GM12878 (cell line): ENCODE results near the gene ADAMTSL3. TPM values are rescaled to one million over a fixed set of nuclear protein-coding genes. Genes with fewer than 3 reads are reported as not detected.

Source experiments
- ATAC-seq: fragments of 200-7000 bp; cut with Tn5 transposase; 3 replicates; pipeline ENCODE4 v1.9.1; 2020; ENCODE audit warnings: mild to moderate bottlenecking, moderate library complexity
- BruUV-seq: library from RNA; stranded (reverse); fragments of 400-500 nt; replicated peaks from 2 replicates; lab custom pipeline; 2021; lab: Mats Ljungman, UMichigan
- CTCF ChIA-PET: fragments of 300-600 bp; sonication (Branson Sonifier 250); formaldehyde crosslinking; extraction: SDS; loops from one replicate; lab custom pipeline; 2021; ENCODE audit warnings: inconsistent platforms; lab: Yijun Ruan, JAX
- POLR2A ChIA-PET: fragments of 350-600 bp; formaldehyde crosslinking; extraction: SDS; loops from one replicate; lab custom pipeline; 2021; ENCODE audit warnings: inconsistent platforms; lab: Charles Lee
- RAD21 ChIA-PET: fragments of 300-600 bp; sonication (Branson Sonifier 250); formaldehyde crosslinking; loops from one replicate; lab custom pipeline; 2023; ENCODE audit warnings: antibody characterized with exemption; ENCODE audit not compliant: unreplicated experiment; lab: Charles Lee
- SMC1A ChIA-PET: fragments of 300-600 bp; sonication (Branson Sonifier 250); formaldehyde crosslinking; loops from one replicate; lab custom pipeline; 2023; ENCODE audit not compliant: unreplicated experiment, uncharacterized antibody; lab: Charles Lee
- DNase-seq: peaks from one replicate; pipeline ENCODE4 v3.0.0-alpha.2; 2011; ENCODE audit warnings: low read depth, low spot score
- FAIRE-seq: peaks from 3 replicates; lab custom pipeline; 2011; peaks lifted over from hg19 to GRCh38; lab: Jason Lieb, UNC
- H2AFZ ChIP-seq: 2 replicates; pipeline ENCODE4 v1.6.0; 2011; ENCODE audit warnings: low read depth, low read length, control low read depth; ENCODE audit not compliant: control insufficient read depth
- H3K27ac ChIP-seq: 2 replicates; pipeline ENCODE4 v1.5.1; 2011; ENCODE audit warnings: control low read depth; ENCODE audit not compliant: control insufficient read depth, insufficient read depth
- H3K27me3 ChIP-seq, 2 experiments: replicated peaks in 1 of 2; 2 replicates each; pipeline versions ENCODE4 v1.6.0 to v1.6.1; 2011; ENCODE audit warnings: low read length in 1 of 2; ENCODE audit not compliant: control insufficient read depth in 2 of 2, insufficient read depth in 2 of 2
- H3K36me3 ChIP-seq, 2 experiments: 2 replicates each; pipeline ENCODE4 v1.5.1; 2011; ENCODE audit warnings: low read length in 1 of 2; ENCODE audit not compliant: control insufficient read depth in 2 of 2, insufficient read depth in 2 of 2
- H3K4me1 ChIP-seq: 2 replicates; pipeline ENCODE4 v1.6.1; 2011; ENCODE audit warnings: mild to moderate bottlenecking, low read length, moderate library complexity, mixed read lengths; ENCODE audit not compliant: control insufficient read depth, insufficient read depth
- H3K4me2 ChIP-seq: 2 replicates; pipeline ENCODE4 v1.6.0; 2011; ENCODE audit warnings: control low read depth; ENCODE audit not compliant: control insufficient read depth, insufficient read depth
- H3K4me3 ChIP-seq: fragments of 200-600 bp; sonication (generic); 2 replicates; pipeline ENCODE4 v1.5.1; 2016
- H3K79me2 ChIP-seq: 2 replicates; pipeline ENCODE4 v1.6.0; 2011; ENCODE audit warnings: low read length; ENCODE audit not compliant: control insufficient read depth, insufficient read depth
- H3K9ac ChIP-seq: 2 replicates; pipeline ENCODE4 v1.8.0; 2011; ENCODE audit warnings: low read length, control low read depth, mixed read lengths; ENCODE audit not compliant: control insufficient read depth, insufficient read depth
- H3K9me3 ChIP-seq: replicated peaks from 3 replicates; pipeline ENCODE4 v1.5.1; 2011; ENCODE audit warnings: mild to moderate bottlenecking, low read length; ENCODE audit not compliant: control insufficient read depth, insufficient read depth
- H4K20me1 ChIP-seq: 2 replicates; pipeline ENCODE4 v1.6.0; 2011; ENCODE audit not compliant: control insufficient read depth, insufficient read depth
- CBFB ChIP-seq: IDR thresholded peaks from 2 replicates; pipeline ENCODE4 v1.6.1; 2016; ENCODE audit warnings: antibody characterized with exemption, low read depth
- ETV6 ChIP-seq, 2 experiments: fragments of 450-650 bp in 1 of 2; IDR thresholded peaks in 1 of 2; conservative IDR thresholded peaks in 1 of 2; 2 replicates each; pipeline ENCODE4 v1.6.1; 2014; ENCODE audit warnings: antibody characterized with exemption in 1 of 2, borderline replicate concordance in 1 of 2, low read depth in 1 of 2, mild to moderate bottlenecking in 1 of 2, moderate library complexity in 1 of 2
- HDGF ChIP-seq: fragments of 450-650 bp; IDR thresholded peaks from 2 replicates; pipeline ENCODE4 v1.6.1; 2016; ENCODE audit warnings: antibody characterized with exemption
- RAD51 ChIP-seq: fragments of 450-650 bp; IDR thresholded peaks from 2 replicates; pipeline ENCODE4 v1.6.1; 2016; ENCODE audit warnings: moderate library complexity, mild to moderate bottlenecking, inconsistent platforms
- RELA ChIP-seq: fragments of 450-650 bp; IDR thresholded peaks from 2 replicates; pipeline ENCODE4 v1.8.0; 2014; ENCODE audit warnings: borderline replicate concordance; ENCODE audit not compliant: partially characterized antibody
- SIX5 ChIP-seq: IDR thresholded peaks from 2 replicates; pipeline ENCODE4 v1.6.1; 2011; ENCODE audit warnings: mild to moderate bottlenecking, low read depth, low read length, moderate library complexity; ENCODE audit not compliant: severe bottlenecking
- TARDBP ChIP-seq: IDR thresholded peaks from 2 replicates; pipeline ENCODE4 v1.6.1; 2016; ENCODE audit warnings: borderline replicate concordance
- TCF3 ChIP-seq: IDR thresholded peaks from 2 replicates; pipeline ENCODE4 v1.6.1; 2012; ENCODE audit warnings: low read depth, mild to moderate bottlenecking, low read length, borderline replicate concordance; ENCODE audit not compliant: insufficient read depth
- TCF7 ChIP-seq: IDR thresholded peaks from 2 replicates; pipeline ENCODE4 v1.6.1; 2014; ENCODE audit warnings: antibody characterized with exemption, borderline replicate concordance
- WGBS: methylation state at CpG from one replicate; pipeline ENCODE4 v1.1.6; 2016; ENCODE audit warnings: low lambda C conversion rate; ENCODE audit not compliant: insufficient replicate concordance, insufficient coverage; ENCODE audit errors: missing lambda C conversion rate; 5-methylcytosine and 5-hydroxymethylcytosine counted together
- in situ Hi-C: fragments of 300-500 bp; cut with MboI; formaldehyde crosslinking; loops from 9 replicates; pipeline ENCODE4 v1.14.3; 2018; ENCODE audit warnings: mixed read lengths
- intact Hi-C: fragments of 100-400 bp; cut with micrococcal nuclease; formaldehyde crosslinking; loops from one replicate; pipeline ENCODE4 v1.14.2; 2022; ENCODE audit not compliant: unreplicated experiment
- polyA plus RNA-seq, 11 experiments: library from polyadenylated mRNA; depleted of rRNA in 4 of 11; unstranded in 6 of 11; stranded (reverse) in 5 of 11; fragments of >200 nt; fragmentation: Nextera tagmentation in 4 of 11; fragmentation: Illumina TruSeq in 1 of 11; extraction: Ambion mirVana in 4 of 11; extraction: Trizol in 1 of 11; gene quantifications; 1 replicate in 1 of 11; 2 replicates in 10 of 11; pipeline versions ENCODE4 v1.2.1 to v1.2.3, GENCODE V29; 2011 to 2016; ENCODE audit warnings: inconsistent platforms in 2 of 11, missing spikeins in 2 of 11, low read depth in 1 of 11
- total RNA-seq, 4 experiments: library from RNA; depleted of rRNA in 3 of 4; stranded (reverse); fragments of >200 nt in 3 of 4; fragmentation: Illumina TruSeq in 1 of 4; extraction: Trizol in 1 of 4; gene quantifications; 2 replicates each; pipeline versions ENCODE4 v1.2.1 to v1.2.3, GENCODE V29; 2013 to 2021
- TF ChIP-seq, protein P1 (sequence below), 3 experiments: IDR thresholded peaks in 2 of 3; conservative IDR thresholded peaks in 1 of 3; 2 replicates each; pipeline ENCODE4 v1.5.1; 2011; ENCODE audit warnings: low read depth in 3 of 3, low read length in 3 of 3, mild to moderate bottlenecking in 3 of 3, control low read depth in 2 of 3, moderate library complexity in 2 of 3, inconsistent platforms in 1 of 3, mixed read lengths in 1 of 3; ENCODE audit not compliant: control insufficient read depth in 2 of 3, insufficient read depth in 1 of 3; ENCODE audit errors: extremely low read depth in 1 of 3
- TF ChIP-seq, protein P2 (sequence below): IDR thresholded peaks from 2 replicates; pipeline ENCODE4 v1.6.1; 2012; ENCODE audit warnings: low read length, inconsistent platforms
- TF ChIP-seq, protein P3 (sequence below): fragments of 450-650 bp; conservative IDR thresholded peaks from 2 replicates; pipeline ENCODE4 v1.6.1; 2017; ENCODE audit warnings: mild to moderate bottlenecking, moderate library complexity
- TF ChIP-seq, protein P4 (sequence below): fragments of 150-350 bp; IDR thresholded peaks from 2 replicates; pipeline ENCODE4 v1.6.1; 2016; ENCODE audit warnings: low read depth, low read length

ADAMTSL3 gene
- total and polyA plus RNA-seq, 10 of the 15 experiments (the other 5 are each of a cell fraction or from before 2014, with no cell fraction given) = 0.01 to 0.28 (median 0.13) TPM

DNA sequence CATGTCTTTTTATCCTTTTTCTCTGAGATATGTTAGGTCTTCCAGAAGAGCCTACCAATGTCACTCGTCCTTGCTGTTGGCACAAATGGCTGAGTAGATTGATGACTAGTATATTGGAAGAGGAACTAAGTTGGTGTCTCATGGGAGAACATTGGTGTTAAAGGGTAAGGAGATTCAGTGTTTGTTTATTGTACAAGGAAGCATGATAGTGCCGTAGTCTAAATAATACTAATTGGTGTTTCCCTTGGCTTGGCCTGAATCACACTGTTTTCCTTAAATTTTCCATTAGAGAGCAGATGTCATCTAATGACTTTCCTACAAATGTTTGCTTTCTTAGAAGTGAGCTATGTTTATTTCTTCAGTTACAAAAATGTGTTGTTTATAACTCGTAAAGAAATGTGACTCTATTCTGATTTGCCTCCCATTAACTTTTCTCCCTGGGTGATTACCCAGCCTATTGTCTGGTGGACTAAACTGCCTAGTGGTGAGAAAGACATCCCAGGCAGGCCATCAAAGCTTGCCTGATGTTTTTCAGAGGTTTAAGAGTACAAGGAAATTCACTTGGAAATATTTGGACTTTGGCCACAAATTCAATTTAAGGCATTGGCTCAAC, 28.7 kb downstream of the ADAMTSL3 start:
- FAIRE-seq (no peak), DNase-seq (no peak), ATAC-seq (no peak)
- WGBS = 29% methylated on average over 3 of the region's 3 CpGs
- no TSS peak for BruUV-seq
- ChIA-PET RAD21 (no interaction called here), POLR2A (no interaction called here), CTCF (no interaction called here), SMC1A (no interaction called here)
- H3K27ac ChIP-seq = no peak overlapping the region
- H3K36me3 ChIP-seq = no peaks in the 10 kb centered on the region
- H3K9ac ChIP-seq = no peak overlapping the region
- no peaks in the 10 kb centered on the region for H4K20me1 ChIP-seq
- intact Hi-C loops = no loop called here
- in situ Hi-C loops = no loop called here
- no peak overlapping the region for H2AFZ ChIP-seq
- no peak overlapping the region for H3K4me2 ChIP-seq
- TF ChIP-seq, protein P1, sequence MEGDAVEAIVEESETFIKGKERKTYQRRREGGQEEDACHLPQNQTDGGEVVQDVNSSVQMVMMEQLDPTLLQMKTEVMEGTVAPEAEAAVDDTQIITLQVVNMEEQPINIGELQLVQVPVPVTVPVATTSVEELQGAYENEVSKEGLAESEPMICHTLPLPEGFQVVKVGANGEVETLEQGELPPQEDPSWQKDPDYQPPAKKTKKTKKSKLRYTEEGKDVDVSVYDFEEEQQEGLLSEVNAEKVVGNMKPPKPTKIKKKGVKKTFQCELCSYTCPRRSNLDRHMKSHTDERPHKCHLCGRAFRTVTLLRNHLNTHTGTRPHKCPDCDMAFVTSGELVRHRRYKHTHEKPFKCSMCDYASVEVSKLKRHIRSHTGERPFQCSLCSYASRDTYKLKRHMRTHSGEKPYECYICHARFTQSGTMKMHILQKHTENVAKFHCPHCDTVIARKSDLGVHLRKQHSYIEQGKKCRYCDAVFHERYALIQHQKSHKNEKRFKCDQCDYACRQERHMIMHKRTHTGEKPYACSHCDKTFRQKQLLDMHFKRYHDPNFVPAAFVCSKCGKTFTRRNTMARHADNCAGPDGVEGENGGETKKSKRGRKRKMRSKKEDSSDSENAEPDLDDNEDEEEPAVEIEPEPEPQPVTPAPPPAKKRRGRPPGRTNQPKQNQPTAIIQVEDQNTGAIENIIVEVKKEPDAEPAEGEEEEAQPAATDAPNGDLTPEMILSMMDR (IDR thresholded peaks at IDR 0.05 in 2 of 3, conservative IDR thresholded peaks at IDR 0.05 in 1 of 3; ENCODE audit: control insufficient read depth in 2 of 3, extremely low read depth in 1 of 3, insufficient read depth in 1 of 3, low read depth in 3 of 3, low read length in 3 of 3) = no peak
- TF ChIP-seq SIX5 = no peak
- no peak for TF ChIP-seq TCF7
- TF ChIP-seq, protein P2, sequence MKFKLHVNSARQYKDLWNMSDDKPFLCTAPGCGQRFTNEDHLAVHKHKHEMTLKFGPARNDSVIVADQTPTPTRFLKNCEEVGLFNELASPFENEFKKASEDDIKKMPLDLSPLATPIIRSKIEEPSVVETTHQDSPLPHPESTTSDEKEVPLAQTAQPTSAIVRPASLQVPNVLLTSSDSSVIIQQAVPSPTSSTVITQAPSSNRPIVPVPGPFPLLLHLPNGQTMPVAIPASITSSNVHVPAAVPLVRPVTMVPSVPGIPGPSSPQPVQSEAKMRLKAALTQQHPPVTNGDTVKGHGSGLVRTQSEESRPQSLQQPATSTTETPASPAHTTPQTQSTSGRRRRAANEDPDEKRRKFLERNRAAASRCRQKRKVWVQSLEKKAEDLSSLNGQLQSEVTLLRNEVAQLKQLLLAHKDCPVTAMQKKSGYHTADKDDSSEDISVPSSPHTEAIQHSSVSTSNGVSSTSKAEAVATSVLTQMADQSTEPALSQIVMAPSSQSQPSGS = no peak
- TF ChIP-seq, protein P3, sequence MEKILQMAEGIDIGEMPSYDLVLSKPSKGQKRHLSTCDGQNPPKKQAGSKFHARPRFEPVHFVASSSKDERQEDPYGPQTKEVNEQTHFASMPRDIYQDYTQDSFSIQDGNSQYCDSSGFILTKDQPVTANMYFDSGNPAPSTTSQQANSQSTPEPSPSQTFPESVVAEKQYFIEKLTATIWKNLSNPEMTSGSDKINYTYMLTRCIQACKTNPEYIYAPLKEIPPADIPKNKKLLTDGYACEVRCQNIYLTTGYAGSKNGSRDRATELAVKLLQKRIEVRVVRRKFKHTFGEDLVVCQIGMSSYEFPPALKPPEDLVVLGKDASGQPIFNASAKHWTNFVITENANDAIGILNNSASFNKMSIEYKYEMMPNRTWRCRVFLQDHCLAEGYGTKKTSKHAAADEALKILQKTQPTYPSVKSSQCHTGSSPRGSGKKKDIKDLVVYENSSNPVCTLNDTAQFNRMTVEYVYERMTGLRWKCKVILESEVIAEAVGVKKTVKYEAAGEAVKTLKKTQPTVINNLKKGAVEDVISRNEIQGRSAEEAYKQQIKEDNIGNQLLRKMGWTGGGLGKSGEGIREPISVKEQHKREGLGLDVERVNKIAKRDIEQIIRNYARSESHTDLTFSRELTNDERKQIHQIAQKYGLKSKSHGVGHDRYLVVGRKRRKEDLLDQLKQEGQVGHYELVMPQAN = no peak
- no peak for TF ChIP-seq TARDBP
- TF ChIP-seq CBFB = no peak
- TF ChIP-seq, protein P4, sequence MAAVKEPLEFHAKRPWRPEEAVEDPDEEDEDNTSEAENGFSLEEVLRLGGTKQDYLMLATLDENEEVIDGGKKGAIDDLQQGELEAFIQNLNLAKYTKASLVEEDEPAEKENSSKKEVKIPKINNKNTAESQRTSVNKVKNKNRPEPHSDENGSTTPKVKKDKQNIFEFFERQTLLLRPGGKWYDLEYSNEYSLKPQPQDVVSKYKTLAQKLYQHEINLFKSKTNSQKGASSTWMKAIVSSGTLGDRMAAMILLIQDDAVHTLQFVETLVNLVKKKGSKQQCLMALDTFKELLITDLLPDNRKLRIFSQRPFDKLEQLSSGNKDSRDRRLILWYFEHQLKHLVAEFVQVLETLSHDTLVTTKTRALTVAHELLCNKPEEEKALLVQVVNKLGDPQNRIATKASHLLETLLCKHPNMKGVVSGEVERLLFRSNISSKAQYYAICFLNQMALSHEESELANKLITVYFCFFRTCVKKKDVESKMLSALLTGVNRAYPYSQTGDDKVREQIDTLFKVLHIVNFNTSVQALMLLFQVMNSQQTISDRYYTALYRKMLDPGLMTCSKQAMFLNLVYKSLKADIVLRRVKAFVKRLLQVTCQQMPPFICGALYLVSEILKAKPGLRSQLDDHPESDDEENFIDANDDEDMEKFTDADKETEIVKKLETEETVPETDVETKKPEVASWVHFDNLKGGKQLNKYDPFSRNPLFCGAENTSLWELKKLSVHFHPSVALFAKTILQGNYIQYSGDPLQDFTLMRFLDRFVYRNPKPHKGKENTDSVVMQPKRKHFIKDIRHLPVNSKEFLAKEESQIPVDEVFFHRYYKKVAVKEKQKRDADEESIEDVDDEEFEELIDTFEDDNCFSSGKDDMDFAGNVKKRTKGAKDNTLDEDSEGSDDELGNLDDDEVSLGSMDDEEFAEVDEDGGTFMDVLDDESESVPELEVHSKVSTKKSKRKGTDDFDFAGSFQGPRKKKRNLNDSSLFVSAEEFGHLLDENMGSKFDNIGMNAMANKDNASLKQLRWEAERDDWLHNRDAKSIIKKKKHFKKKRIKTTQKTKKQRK = no peak
- no peak for TF ChIP-seq RELA
- TF ChIP-seq ETV6 (conservative IDR thresholded peaks at IDR 0.05 in 1 of 2, IDR thresholded peaks at IDR 0.05 in 1 of 2; ENCODE audit: borderline replicate concordance in 1 of 2, low read depth in 1 of 2) = no peak
- TF ChIP-seq RAD51 = no peak
- TF ChIP-seq HDGF = no peak
- no peak for TF ChIP-seq TCF3
- no peaks in the 10 kb centered on the region for H3K27me3 ChIP-seq
- no peaks in the 10 kb centered on the region; the same call in 1 of the 3 replicates for H3K9me3 ChIP-seq
- no peaks in the 10 kb centered on the region for H3K4me1 ChIP-seq
- H3K79me2 ChIP-seq = no peaks in the 10 kb centered on the region
- H3K4me3 ChIP-seq = no peak overlapping the region
